ENCODE results near the gene THOC1. TPM values are rescaled to one million over a fixed set of nuclear protein-coding genes. Genes with fewer than 3 reads are reported as not detected.

Gene THOC1
- total and polyA plus RNA-seq, 10 donors, result 32.7 to 91.9 (median 52.4) TPM

Other genes starting within 250 kb of the THOC1 start
- gene TUBB8B, start 218.4 kb downstream of the THOC1 start, total RNA-seq, result under 1 TPM in 2 of 7 donors, not detected in 5; 0.49 to 0.51 TPM
- 1 to 10 TPM in 1 of 3 donors, not detected in 2; 1.5 TPM for gene TUBB8B, start 218.4 kb downstream of the THOC1 start, polyA plus RNA-seq
- gene USP14, start 109.5 kb downstream of the THOC1 start, total RNA-seq, result 10 to 100 TPM; 26.9 to 43.9 (median 34.1) TPM
- 10 to 100 TPM; 13.0 to 17.8 (median 16.7) TPM for gene USP14, start 109.5 kb downstream of the THOC1 start, polyA plus RNA-seq
- 1 to 10 TPM in 5 of 7 donors, under 1 TPM in 2; 0.37 to 4.5 (median 1.7) TPM for gene COLEC12, start 232.7 kb upstream of the THOC1 start, total RNA-seq
- gene COLEC12, start 232.7 kb upstream of the THOC1 start, polyA plus RNA-seq, result under 1 TPM; 0.13 to 0.53 (median 0.20) TPM

Data from spleen (tissue), 10 donors.